Measurements from ENCODE around the gene FBLN7. TPM values are rescaled to one million over a fixed set of nuclear protein-coding genes. Genes with fewer than 3 reads are reported as not detected.

Gene FBLN7
- total RNA-seq, 1 experiment from 2014 or later = 4.1 TPM

GRCh38 chr2:112194482-112194881, 56.3 kb downstream of the FBLN7 start:
- H3K27me3 ChIP-seq (replicated peaks; ENCODE audit: insufficient read depth, low read depth, low read length, poor library complexity) = no peaks in the 10 kb centered on the region
- no peaks in the 10 kb centered on the region for H3K9me3 ChIP-seq (ENCODE audit: low read depth, low read length, poor library complexity, severe bottlenecking)
- no peaks in the 10 kb centered on the region for H3K36me3 ChIP-seq (ENCODE audit: insufficient read depth, low read length, poor library complexity, severe bottlenecking)
- CTCF ChIA-PET = no interaction called here
- BruUV-seq (replicated peaks) = no TSS peak
- intact Hi-C loops (cut with micrococcal nuclease; ENCODE audit: unreplicated experiment) = no loop called here
- DNase-seq (ENCODE audit: low spot score) = no peak
- TF ChIP-seq EZH2 (IDR thresholded peaks at IDR 0.05; ENCODE audit: borderline replicate concordance, low read depth, low read length, poor library complexity, severe bottlenecking) = no peak
- no peak for TF ChIP-seq CTCF (conservative IDR thresholded peaks at IDR 0.05; ENCODE audit: low read depth, low read length)
- H3K27ac ChIP-seq (ENCODE audit: low read depth, low read length, poor library complexity, severe bottlenecking) = no peak overlapping the region
- no peaks in the 10 kb centered on the region for H3K4me1 ChIP-seq (ENCODE audit: insufficient read depth, low read length, poor library complexity, severe bottlenecking)
- no peak overlapping the region for H3K4me3 ChIP-seq (ENCODE audit: low read depth, low read length, poor library complexity, severe bottlenecking)
- POLR2A ChIA-PET (ENCODE audit: low non-redundant PET) = no interaction called here

GRCh38 chr2:112195167-112195766, 57.1 kb downstream of the FBLN7 start:
- no peaks in the 10 kb centered on the region for H3K36me3 ChIP-seq (ENCODE audit: insufficient read depth, low read length, poor library complexity, severe bottlenecking)
- POLR2A ChIA-PET (ENCODE audit: low non-redundant PET) = no interaction called here
- BruUV-seq (replicated peaks) = no TSS peak
- no peak overlapping the region for H3K27ac ChIP-seq (ENCODE audit: low read depth, low read length, poor library complexity, severe bottlenecking)
- no peak overlapping the region for H3K4me3 ChIP-seq (ENCODE audit: low read depth, low read length, poor library complexity, severe bottlenecking)
- intact Hi-C loops (cut with micrococcal nuclease; ENCODE audit: unreplicated experiment) = no loop called here
- H3K27me3 ChIP-seq (replicated peaks; ENCODE audit: insufficient read depth, low read depth, low read length, poor library complexity) = no peaks in the 10 kb centered on the region
- H3K9me3 ChIP-seq (ENCODE audit: low read depth, low read length, poor library complexity, severe bottlenecking) = no peaks in the 10 kb centered on the region
- no peak for DNase-seq (ENCODE audit: low spot score)
- TF ChIP-seq CTCF (conservative IDR thresholded peaks at IDR 0.05; ENCODE audit: low read depth, low read length) (no peak), EZH2 (IDR thresholded peaks at IDR 0.05; ENCODE audit: borderline replicate concordance, low read depth, low read length, poor library complexity, severe bottlenecking) (no peak)
- CTCF ChIA-PET = no interaction called here
- H3K4me1 ChIP-seq (ENCODE audit: insufficient read depth, low read length, poor library complexity, severe bottlenecking) = no peaks in the 10 kb centered on the region

- no peak for DNase-seq (ENCODE audit: low spot score)
- ChIA-PET POLR2A (ENCODE audit: low non-redundant PET) (no interaction called here), CTCF (no interaction called here)
- Histone ChIP-seq H3K27ac (ENCODE audit: low read depth, low read length, poor library complexity, severe bottlenecking) (no peak overlapping the region), H3K4me3 (ENCODE audit: low read depth, low read length, poor library complexity, severe bottlenecking) (no peak overlapping the region), H3K9me3 (ENCODE audit: low read depth, low read length, poor library complexity, severe bottlenecking) (no peaks in the 10 kb centered on the region), H3K36me3 (ENCODE audit: insufficient read depth, low read length, poor library complexity, severe bottlenecking) (no peaks in the 10 kb centered on the region), H3K4me1 (ENCODE audit: insufficient read depth, low read length, poor library complexity, severe bottlenecking) (no peaks in the 10 kb centered on the region), H3K27me3 (replicated peaks; ENCODE audit: insufficient read depth, low read depth, low read length, poor library complexity) (no peaks in the 10 kb centered on the region)
- TF ChIP-seq EZH2 (IDR thresholded peaks at IDR 0.05; ENCODE audit: borderline replicate concordance, low read depth, low read length, poor library complexity, severe bottlenecking) (no peak), CTCF (conservative IDR thresholded peaks at IDR 0.05; ENCODE audit: low read depth, low read length) (no peak)
- no TSS peak for BruUV-seq (replicated peaks)
- intact Hi-C loops (cut with micrococcal nuclease; ENCODE audit: unreplicated experiment) = no loop called here
These were observed 57.8 kb downstream of the FBLN7 start for GRCh38 chr2:112195950-112196349.
